Hippocampal formation (tissue), 2 donors: ENCODE data around the gene JOSD1.

Experiments
- DNase-seq, 2 donors: peaks; one replicate each; lab custom pipeline; 2025; lab: John Stamatoyannopoulos, UW

JOSD1 gene

GRCh38 chr22:38700789-38701628, at the start of gene JOSD1:
Gene JOSD1, minus strand, starts transcription at chr22:38700943. Its CDS starts 956 bp downstream, at chr22:38699987.
- DNase-seq = peak; percentile 80

- no peak for DNase-seq
Measured at GRCh38 chr22:38750104-38750503, 49.4 kb upstream of the JOSD1 start.

DNA sequence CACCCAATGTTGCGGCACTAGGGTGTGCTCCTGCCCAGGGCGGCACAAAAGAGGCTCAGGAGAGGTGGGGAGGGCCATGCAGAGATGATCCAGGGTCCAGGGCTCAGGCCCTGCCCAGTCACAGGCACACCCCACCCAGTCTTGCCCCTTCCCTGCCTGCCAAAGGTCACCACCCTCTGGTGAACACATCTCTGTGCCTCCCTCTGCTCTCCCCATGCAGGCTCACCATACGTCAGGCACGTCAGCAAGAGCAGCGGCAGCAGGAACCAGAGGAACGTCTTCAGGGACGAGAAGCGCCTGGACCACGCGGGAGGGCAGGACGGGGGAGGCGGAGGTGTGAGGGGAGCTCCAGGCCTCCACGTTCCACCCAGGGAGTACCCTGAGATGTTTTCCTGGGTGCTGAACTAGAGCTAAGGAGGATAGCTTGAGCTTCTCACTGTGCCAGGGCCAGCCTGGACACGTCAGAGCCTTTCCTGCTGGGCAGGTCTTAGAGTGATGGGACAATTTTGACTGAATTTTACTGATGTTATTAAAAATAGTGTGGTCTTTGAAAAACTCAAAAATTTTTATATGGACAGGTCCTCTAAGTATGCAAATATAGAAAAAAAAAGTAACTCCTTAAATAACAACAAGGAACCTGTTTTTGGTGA, 47.9 kb upstream of the JOSD1 start:
- DNase-seq = no peak

DNA sequence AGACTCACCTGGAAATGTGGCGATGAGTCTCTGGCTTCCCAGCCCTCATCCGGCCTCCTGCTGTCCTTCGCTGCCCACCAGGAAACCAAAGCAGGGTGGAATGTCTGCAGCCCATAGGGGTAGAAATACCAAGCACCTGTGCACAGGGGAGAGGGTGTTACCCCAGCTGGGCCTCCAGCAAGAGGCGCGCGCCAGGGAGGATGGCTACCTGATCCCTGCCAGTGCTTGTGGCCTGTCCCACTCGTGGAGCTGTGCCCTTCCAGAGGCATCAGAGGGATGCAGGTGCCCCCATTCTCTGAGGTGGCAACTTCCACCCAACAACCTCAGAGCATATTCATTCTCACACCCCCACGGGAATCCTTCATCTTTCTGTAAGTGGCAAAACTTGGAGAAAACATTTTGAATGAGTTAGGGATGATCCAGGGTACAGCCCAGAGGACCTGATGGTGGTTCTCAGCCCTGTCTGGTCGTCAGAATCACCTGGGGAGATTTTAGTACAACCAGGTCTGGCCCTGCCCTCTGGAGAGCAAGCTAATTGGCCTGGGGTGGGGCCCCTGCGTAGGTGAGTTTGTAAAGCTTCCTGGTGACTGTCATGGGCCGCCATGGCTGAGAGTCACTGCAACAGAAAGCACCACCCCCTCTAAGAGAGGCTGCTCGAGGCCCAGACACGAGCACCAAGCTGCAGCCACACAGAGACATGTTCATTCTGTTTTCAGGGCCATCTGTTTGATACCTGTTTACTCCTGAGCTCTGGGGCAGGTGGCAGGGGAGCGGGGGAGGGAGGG, 45.1 kb upstream of the JOSD1 start:
- DNase-seq = no peak

- no peak for DNase-seq
Measured at GRCh38 chr22:38744981-38745380, 44.2 kb upstream of the JOSD1 start.

- no peak for DNase-seq
Measured at GRCh38 chr22:38742176-38742942, 41.6 kb upstream of the JOSD1 start.

- no peak for DNase-seq
Measured at GRCh38 chr22:38741576-38741975, 40.8 kb upstream of the JOSD1 start.

GRCh38 chr22:38741166-38741565, 40.4 kb upstream of the JOSD1 start:
- DNase-seq = no peak

- DNase-seq = no peak
Measured at GRCh38 chr22:38740754-38741153, 40.0 kb upstream of the JOSD1 start.

DNA sequence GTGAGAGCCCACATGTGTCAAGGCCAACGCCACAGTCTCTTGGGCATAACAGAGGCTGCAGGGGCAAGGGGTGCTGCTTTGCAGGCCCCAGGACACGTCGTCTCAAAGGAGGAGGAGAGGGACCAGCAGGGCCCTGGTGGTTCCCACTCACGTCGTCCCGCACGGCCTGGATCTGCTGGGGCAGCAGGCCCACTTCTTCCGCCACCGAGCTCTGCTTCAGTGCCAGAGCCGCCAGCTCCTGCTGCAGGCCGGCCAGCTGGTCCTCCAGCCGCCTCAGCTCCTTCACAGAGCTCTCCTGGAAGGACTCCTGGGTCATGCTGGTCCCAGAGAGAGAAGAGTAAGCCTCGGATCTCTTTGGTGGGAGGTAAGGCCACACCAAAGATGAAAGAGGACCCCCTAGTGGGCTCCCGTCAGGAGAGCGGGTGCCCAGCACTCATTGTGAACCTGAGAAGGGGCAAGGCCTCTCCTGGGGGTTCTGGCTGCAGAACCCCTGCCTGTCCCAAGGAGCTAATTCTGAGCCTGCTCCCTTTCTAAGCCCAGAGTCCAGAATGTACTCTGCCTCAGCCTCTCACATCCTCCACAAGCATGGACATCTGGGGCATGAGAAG, 39.5 kb upstream of the JOSD1 start:
- DNase-seq = no peak

GRCh38 chr22:38739300-38740055, 38.7 kb upstream of the JOSD1 start:
- DNase-seq = no peak

GRCh38 chr22:38738475-38739070, 37.8 kb upstream of the JOSD1 start:
- no peak for DNase-seq

- DNase-seq = no peak
Measured at GRCh38 chr22:38737302-38738060, 36.7 kb upstream of the JOSD1 start.

- DNase-seq = no peak
Measured at GRCh38 chr22:38736257-38736570, 35.5 kb upstream of the JOSD1 start.

GRCh38 chr22:38735465-38736256, 34.9 kb upstream of the JOSD1 start:
- peak in 1 of 2 donors; percentile 29 for DNase-seq

DNA sequence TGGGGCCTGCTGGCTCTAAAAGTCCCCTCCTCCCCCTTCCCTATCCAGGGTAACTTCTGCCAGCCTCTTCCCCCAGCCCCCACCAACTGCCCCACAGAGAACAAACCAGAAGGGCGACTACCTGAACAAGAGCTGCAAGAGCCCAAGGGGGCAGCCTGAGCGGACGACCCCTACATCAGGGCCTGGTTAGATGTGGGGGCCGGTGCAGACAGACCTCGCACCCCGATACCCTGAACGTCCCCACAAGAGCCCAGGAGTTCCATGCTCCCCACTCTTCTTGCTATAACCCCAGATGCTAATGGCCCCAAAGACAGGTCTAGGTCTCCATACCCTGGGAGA, 34.4 kb upstream of the JOSD1 start:
- no peak for DNase-seq

DNA sequence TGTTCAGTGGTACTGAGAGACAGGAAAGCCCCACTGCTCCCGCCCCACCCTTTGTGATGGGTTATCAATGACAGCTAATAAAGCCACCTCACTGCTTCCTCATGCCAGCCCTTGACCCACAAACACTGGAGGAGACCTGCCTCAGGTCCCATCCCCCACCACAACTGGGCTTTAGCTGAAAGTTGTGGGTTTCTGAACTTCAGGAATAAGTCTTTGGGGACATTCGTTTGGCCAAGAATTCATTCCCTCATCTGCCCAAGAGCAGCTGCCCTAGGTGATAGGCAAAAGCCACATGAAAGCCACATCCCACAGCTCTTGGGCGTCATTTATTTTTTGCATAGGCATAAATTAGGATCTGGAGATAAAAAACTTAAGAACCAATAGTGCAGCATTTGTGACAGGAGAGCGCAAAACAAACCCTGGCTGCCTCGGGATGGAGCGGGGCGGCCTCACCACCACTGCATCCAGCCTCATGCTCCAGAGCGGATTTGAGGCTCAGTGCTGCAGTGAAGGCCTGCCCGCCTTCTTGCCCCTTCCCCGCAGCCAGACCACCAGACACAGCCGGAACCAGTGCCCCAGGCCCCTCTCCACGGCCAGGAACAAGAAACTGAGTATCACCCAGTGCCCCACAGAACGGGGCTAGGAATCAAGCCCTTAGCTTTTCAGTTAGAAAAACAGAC, 33.8 kb upstream of the JOSD1 start:
- DNase-seq = no peak

GRCh38 chr22:38733724-38734381, 33.1 kb upstream of the JOSD1 start:
- DNase-seq = peak; percentile 89 to 93
